ENCODE data around the gene U2SURP. TPM values are rescaled to one million over a fixed set of nuclear protein-coding genes. Genes with fewer than 3 reads are reported as not detected.

U2SURP gene
- total RNA-seq, 1 donor from 2014 or later: 47.2 TPM

GRCh38 chr3:143100451-143100850, 99.1 kb downstream of the U2SURP start:
- DNase-seq (ENCODE audit: low read depth): no peak

GRCh38 chr3:143101792-143102381, 100.5 kb downstream of the U2SURP start:
- no peak for DNase-seq (ENCODE audit: low read depth)

- DNase-seq (ENCODE audit: low read depth): no peak
These were observed 102.3 kb downstream of the U2SURP start for GRCh38 chr3:143103652-143104051.

GRCh38 chr3:143105170-143105569, 103.8 kb downstream of the U2SURP start:
- DNase-seq (ENCODE audit: low read depth): no peak

GRCh38 chr3:143109861-143110260, 108.5 kb downstream of the U2SURP start:
- DNase-seq (ENCODE audit: low read depth): no peak

Other genes starting within 250 kb of the U2SURP start
- 0.21 TPM in 1 of 2 replicates, not detected in the other for gene PCOLCE2, start 112.5 kb upstream of the U2SURP start, total RNA-seq
- gene PAQR9, start 37.9 kb upstream of the U2SURP start, total RNA-seq: not detected in 2 replicates
- gene CHST2, start 118.2 kb downstream of the U2SURP start, total RNA-seq: 5.1 and 8.3 TPM in 2 replicates

Data from myocyte (in vitro differentiated cells).